ENCODE results near the gene SCMH1.

- TF ChIP-seq CTCF (IDR thresholded peaks at IDR 0.05 in 8 of 11, conservative IDR thresholded peaks at IDR 0.05 in 3 of 11) (no peak), POLR2AphosphoS5 (IDR thresholded peaks at IDR 0.05) (no peak)
Measured at GRCh38 chr1:41110286-41110685, 131.8 kb downstream of the SCMH1 start.

Data from spleen (tissue), 7 donors.